Astrocyte of the cerebellum (primary cell): Measurements from ENCODE around the gene ARHGEF4.
"Not testable (repeated sequence)": the region's sequence is repeated elsewhere in the genome, so short reads cannot be mapped to it uniquely, and the experiment has no call there.

ENCODE experiments used
- DNase-seq: peaks from one replicate; pipeline ENCODE4 v3.0.0-alpha.2; 2011; ENCODE audit warnings: low read depth
- H3K4me3 ChIP-seq: 2 replicates; pipeline ENCODE4 v1.5.1; 2011; ENCODE audit warnings: mild to moderate bottlenecking, low read depth, low read length, moderate library complexity
- CTCF ChIP-seq: IDR thresholded peaks from 2 replicates; pipeline ENCODE4 v1.5.1; 2012; ENCODE audit warnings: low read length, low read depth, moderate library complexity, mild to moderate bottlenecking; ENCODE audit errors: missing control alignments
- in situ Hi-C: cut with HindIII; loops from 2 replicates; pipeline ENCODE4 v1.10.0; 2017; ENCODE audit warnings: low sequenced_read_pairs

Gene ARHGEF4

DNA sequence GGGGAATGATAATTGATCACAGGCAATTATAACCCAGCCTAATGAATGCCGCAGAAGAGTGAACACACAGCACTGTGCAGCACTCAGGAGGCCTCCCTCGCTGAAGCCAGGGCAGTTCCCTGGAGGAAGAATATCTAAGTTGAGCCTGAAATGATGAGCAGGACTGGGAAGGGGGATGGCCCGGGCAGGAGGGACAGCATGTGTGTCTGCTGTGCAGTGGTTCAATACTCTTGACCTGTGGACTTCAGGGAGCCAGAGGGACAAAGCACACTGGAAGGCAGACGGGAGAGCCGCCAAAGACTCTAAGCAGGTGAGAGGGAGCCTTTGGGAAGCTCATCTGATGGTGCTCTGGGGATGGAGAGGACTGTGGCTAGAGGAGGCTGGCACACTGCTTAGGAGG, 62.6 kb downstream of the ARHGEF4 start:
- no peak for TF ChIP-seq CTCF
- in situ Hi-C loops: no loop called here
- no peak for DNase-seq
- H3K4me3 ChIP-seq: no peak overlapping the region

DNA sequence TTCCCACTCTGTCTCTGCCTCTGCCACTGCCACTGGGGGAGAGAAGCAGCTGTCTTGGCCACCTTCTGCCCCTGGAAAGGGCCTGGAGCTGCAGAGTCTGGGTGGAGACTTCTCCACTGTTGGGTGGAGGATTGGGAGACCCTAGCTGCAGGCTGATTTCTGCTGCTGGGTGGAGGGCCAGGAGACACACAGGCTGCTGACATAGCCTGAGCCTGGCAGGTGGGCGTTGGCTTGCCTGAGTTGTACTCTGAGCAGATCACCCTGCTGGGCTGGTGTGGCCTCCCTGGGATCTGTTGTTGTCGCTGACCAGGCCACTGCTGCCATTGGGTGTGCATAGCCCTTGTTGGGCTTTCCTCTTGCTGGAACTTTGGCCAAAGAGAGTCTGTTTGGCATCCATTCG, 64.3 kb downstream of the ARHGEF4 start:
- no peak for DNase-seq
- H3K4me3 ChIP-seq: no peak overlapping the region
- no peak for TF ChIP-seq CTCF
- in situ Hi-C loops: no loop called here

GRCh38 chr2:130901626-130902025, 64.9 kb downstream of the ARHGEF4 start:
- H3K4me3 ChIP-seq, DNase-seq, in situ Hi-C loops: not testable (repeated sequence)

GRCh38 chr2:130908832-130909231, 72.1 kb downstream of the ARHGEF4 start:
- H3K4me3 ChIP-seq: no peak overlapping the region
- in situ Hi-C loops: no loop called here
- DNase-seq: no peak
- TF ChIP-seq CTCF: no peak

- no peak for DNase-seq
- in situ Hi-C loops: no loop called here
- no peak overlapping the region for H3K4me3 ChIP-seq
- no peak for TF ChIP-seq CTCF
Observed at GRCh38 chr2:130910931-130911330, 74.2 kb downstream of the ARHGEF4 start.

- TF ChIP-seq CTCF: no peak
- in situ Hi-C loops: no loop called here
- H3K4me3 ChIP-seq: no peak overlapping the region
- no peak for DNase-seq
Observed at GRCh38 chr2:130911482-130911881, 74.8 kb downstream of the ARHGEF4 start.

DNA sequence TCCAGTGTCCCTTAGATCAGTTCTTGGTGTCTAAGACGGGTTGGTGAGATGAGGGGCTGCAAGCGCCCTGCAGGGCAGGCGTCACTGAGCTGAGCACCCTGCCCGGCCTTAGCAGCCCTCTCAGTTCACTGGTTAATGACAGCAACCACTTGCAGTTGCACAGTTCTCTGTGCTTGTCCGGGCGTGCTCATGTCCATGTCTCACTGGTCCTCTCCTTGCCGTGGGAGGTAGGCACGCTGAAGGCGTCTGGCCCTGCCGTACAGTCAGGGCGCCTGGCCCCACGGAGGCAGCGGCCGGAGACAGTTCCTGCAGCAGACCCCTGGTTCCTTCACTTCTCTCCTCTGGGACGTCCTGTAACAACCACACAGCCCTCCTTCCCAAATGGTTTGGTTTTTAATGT, 75.3 kb downstream of the ARHGEF4 start:
- in situ Hi-C loops: no loop called here
- DNase-seq: no peak
- no peak overlapping the region for H3K4me3 ChIP-seq
- TF ChIP-seq CTCF: no peak
